Measurements from ENCODE around the gene LCE3D. TPM values are rescaled to one million over a fixed set of nuclear protein-coding genes. Genes with fewer than 3 reads are reported as not detected.

Gene LCE3D
- total and polyA plus RNA-seq, 2 of the 4 experiments (the other 2 are of a cell fraction): not detected

Small RNA genes within 50 kb of the gene (microRNA-seq; reads per million reads assigned to microRNA genes)
- not detected for gene LCE3A (ENCODE audit: insufficient read depth, insufficient read length)
- gene LCE3B (ENCODE audit: insufficient read depth, insufficient read length): not detected

Small RNA genes within 50 kb of the gene (small RNA-seq; reads per million reads assigned to genes)
- gene LCE3A: 0 reads per million in 5 experiments
- gene LCE3B: 0 reads per million in 5 experiments

Other genes with a start within 250 kb of the LCE3D start
- not detected in 2 replicates for gene FLG2, start 220.5 kb downstream of the LCE3D start, total RNA-seq (2012; rRNA removed)
- 0.02 TPM in 1 of 2 replicates, not detected in the other for gene FLG2, start 220.5 kb downstream of the LCE3D start, polyA plus RNA-seq (2012; rRNA removed)
- not detected in 2 replicates for gene CRNN, start 166.3 kb downstream of the LCE3D start, total RNA-seq (2012; rRNA removed)
- not detected in 2 replicates for gene CRNN, start 166.3 kb downstream of the LCE3D start, polyA plus RNA-seq (2012; rRNA removed)
- gene LCE5A, start 69.7 kb downstream of the LCE3D start, total RNA-seq (2012; rRNA removed): not detected in 2 replicates
- not detected in 2 replicates for gene LCE5A, start 69.7 kb downstream of the LCE3D start, polyA plus RNA-seq (2012; rRNA removed)
- gene CRCT1, start 66.0 kb downstream of the LCE3D start, total RNA-seq (2012; rRNA removed): not detected in 2 replicates
- gene CRCT1, start 66.0 kb downstream of the LCE3D start, polyA plus RNA-seq (2012; rRNA removed): not detected in 2 replicates
- not detected in 2 replicates for gene LCE3E, start 13.7 kb downstream of the LCE3D start, total RNA-seq (2012; rRNA removed)
- not detected in 2 replicates for gene LCE3E, start 13.7 kb downstream of the LCE3D start, polyA plus RNA-seq (2012; rRNA removed)
- gene LCE3C, start 19.7 kb upstream of the LCE3D start, total RNA-seq (2012; rRNA removed): not detected in 2 replicates
- not detected in 2 replicates for gene LCE3C, start 19.7 kb upstream of the LCE3D start, polyA plus RNA-seq (2012; rRNA removed)
- gene LCE3B, start 33.3 kb upstream of the LCE3D start, total RNA-seq (2012; rRNA removed): not detected in 2 replicates
- gene LCE3B, start 33.3 kb upstream of the LCE3D start, polyA plus RNA-seq (2012; rRNA removed): not detected in 2 replicates
- not detected in 2 replicates for gene LCE3A, start 42.6 kb upstream of the LCE3D start, total RNA-seq (2012; rRNA removed)
- gene LCE3A, start 42.6 kb upstream of the LCE3D start, polyA plus RNA-seq (2012; rRNA removed): not detected in 2 replicates
- gene LCE2D, start 82.9 kb upstream of the LCE3D start, total RNA-seq (2012; rRNA removed): not detected in 2 replicates
- gene LCE2D, start 82.9 kb upstream of the LCE3D start, polyA plus RNA-seq (2012; rRNA removed): not detected in 2 replicates
- not detected in 2 replicates for gene LCE2C, start 94.8 kb upstream of the LCE3D start, total RNA-seq (2012; rRNA removed)
- gene LCE2C, start 94.8 kb upstream of the LCE3D start, polyA plus RNA-seq (2012; rRNA removed): not detected in 2 replicates
- not detected in 2 replicates for gene LCE2B, start 105.6 kb upstream of the LCE3D start, total RNA-seq (2012; rRNA removed)
- not detected in 2 replicates for gene LCE2B, start 105.6 kb upstream of the LCE3D start, polyA plus RNA-seq (2012; rRNA removed)
- not detected in 2 replicates for gene LCE2A, start 117.8 kb upstream of the LCE3D start, total RNA-seq (2012; rRNA removed)
- 0.24 and 0.50 TPM in 2 replicates for gene LCE2A, start 117.8 kb upstream of the LCE3D start, polyA plus RNA-seq (2012; rRNA removed)
- not detected in 2 replicates for gene LCE4A, start 127.6 kb upstream of the LCE3D start, total RNA-seq (2012; rRNA removed)
- not detected in 2 replicates for gene LCE4A, start 127.6 kb upstream of the LCE3D start, polyA plus RNA-seq (2012; rRNA removed)
- gene KPRP, start 177.5 kb upstream of the LCE3D start, total RNA-seq (2012; rRNA removed): not detected in 2 replicates
- gene KPRP, start 177.5 kb upstream of the LCE3D start, polyA plus RNA-seq (2012; rRNA removed): not detected in 2 replicates
- not detected in 2 replicates for gene LCE1F, start 194.6 kb upstream of the LCE3D start, total RNA-seq (2012; rRNA removed)
- not detected in 2 replicates for gene LCE1F, start 194.6 kb upstream of the LCE3D start, polyA plus RNA-seq (2012; rRNA removed)
- gene LCE1E, start 205.7 kb upstream of the LCE3D start, total RNA-seq (2012; rRNA removed): not detected in 2 replicates
- not detected in 2 replicates for gene LCE1E, start 205.7 kb upstream of the LCE3D start, polyA plus RNA-seq (2012; rRNA removed)
- gene LCE1D, start 216.2 kb upstream of the LCE3D start, total RNA-seq (2012; rRNA removed): not detected in 2 replicates
- not detected in 2 replicates for gene LCE1D, start 216.2 kb upstream of the LCE3D start, polyA plus RNA-seq (2012; rRNA removed)
- not detected in 2 replicates for gene LCE1C, start 226.1 kb upstream of the LCE3D start, total RNA-seq (2012; rRNA removed)
- not detected in 2 replicates for gene LCE1C, start 226.1 kb upstream of the LCE3D start, polyA plus RNA-seq (2012; rRNA removed)
- gene LCE1B, start 231.5 kb upstream of the LCE3D start, total RNA-seq (2012; rRNA removed): not detected in 2 replicates
- not detected in 2 replicates for gene LCE1B, start 231.5 kb upstream of the LCE3D start, polyA plus RNA-seq (2012; rRNA removed)
- gene LCE1A, start 247.0 kb upstream of the LCE3D start, total RNA-seq (2012; rRNA removed): not detected in 2 replicates
- gene LCE1A, start 247.0 kb upstream of the LCE3D start, polyA plus RNA-seq (2012; rRNA removed): not detected in 2 replicates